HG03280 (cell line): ENCODE results near the gene HENMT1.
"Not testable (repeated sequence)": the region's sequence is repeated elsewhere in the genome, so short reads cannot be mapped to it uniquely, and the experiment has no call there.

Experiments
- ATAC-seq: cut with Tn5 transposase; IDR thresholded peaks from one replicate; pipeline ENCODE4 v1.9.1; 2021; ENCODE audit warnings: mild to moderate bottlenecking, moderate library complexity; ENCODE audit not compliant: unreplicated experiment

HENMT1 gene

GRCh38 chr1:108661030-108661609 lies at the start of gene HENMT1:
Gene HENMT1 (minus strand): TSS chr1:108661093. CDS start chr1:108659884, 1,209 bp downstream.
- ATAC-seq: peak; percentile 88

DNA sequence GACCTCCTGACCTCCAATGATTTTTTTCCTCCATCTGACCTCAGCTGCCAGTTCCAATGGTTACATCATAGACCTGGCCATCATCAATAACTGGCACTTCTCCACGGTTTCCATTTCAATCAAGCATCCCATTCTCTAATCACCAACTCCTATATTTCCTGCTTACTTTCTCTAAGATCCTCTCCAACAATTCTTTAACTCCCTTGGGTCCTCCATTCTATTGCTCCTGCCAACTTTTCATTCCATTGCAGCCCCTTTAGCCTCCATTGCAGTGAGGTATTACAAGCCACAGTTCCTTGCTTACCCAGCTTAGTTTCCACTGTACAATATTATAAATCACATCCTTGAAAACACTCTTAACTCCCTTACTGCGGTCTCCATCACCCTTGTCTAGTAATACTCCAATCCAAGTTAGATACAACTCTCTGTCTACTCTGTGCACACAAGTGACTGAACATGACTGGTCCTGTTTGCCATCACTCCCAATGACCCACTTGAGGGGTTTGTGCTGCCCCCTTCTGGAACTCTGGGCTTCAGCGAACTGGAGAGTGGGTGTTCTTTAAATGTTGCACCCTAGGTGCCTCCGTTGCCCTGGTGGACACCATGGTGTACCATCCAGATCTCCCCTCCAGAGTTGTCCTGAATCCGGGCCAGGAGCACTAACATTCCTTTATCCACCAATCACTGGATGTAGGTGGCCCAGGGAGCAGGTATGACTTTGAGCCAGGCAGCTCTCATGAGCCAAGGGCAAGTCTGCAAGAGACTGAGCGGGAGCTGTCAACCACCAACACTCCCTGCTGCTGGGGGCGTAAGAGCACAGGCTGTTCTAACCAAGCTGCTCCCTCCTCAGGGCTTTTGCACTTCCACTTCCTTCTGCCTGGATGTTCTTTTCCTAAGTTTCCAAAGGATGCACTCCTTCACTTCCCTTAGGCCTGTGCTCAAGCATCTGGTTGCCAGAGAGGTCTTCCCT lies 48.1 kb upstream of the HENMT1 start:
- no peak for ATAC-seq

DNA sequence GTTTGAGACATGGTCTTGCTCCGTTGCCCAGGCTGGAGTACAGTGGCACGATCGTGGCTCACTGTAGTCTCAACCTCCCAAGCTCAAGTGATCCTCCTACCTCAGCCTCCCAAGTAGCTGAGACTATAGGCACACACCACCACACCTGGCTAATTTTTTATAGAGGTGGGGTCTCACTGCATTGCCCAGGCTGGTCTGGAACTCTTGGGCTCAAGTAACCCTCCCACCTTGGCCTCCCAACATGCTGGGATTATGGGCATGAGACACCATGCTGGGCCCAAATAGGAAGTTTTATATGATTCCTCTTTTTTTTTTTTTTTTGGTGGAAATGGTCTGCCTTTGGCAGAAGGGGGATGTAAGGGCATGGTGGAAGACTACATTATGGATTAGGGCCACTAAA lies 45.8 kb upstream of the HENMT1 start:
- ATAC-seq: no peak

GRCh38 chr1:108704496-108704895 lies 43.6 kb upstream of the HENMT1 start:
- ATAC-seq: no peak

- ATAC-seq: no peak
These were observed 43.0 kb upstream of the HENMT1 start for GRCh38 chr1:108703939-108704338.

DNA sequence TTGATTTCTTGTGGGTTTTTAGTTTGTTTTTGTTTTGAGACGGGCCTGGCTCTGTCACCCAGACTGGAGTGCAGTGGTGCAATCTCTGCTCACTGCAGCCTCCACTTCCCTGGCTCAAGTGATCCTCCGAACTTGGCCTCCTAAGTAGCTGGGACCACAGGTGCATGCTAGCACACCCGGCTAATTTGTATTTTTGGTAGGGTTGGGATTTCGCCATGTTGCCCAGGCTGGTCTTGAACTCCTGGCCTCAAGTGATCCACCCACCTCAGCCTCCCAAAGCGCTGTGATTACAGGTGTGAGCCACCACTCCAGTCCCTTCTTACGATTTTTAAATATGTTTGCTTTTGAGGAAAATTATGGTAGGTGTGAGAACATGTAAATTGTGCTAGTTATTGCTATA lies 41.2 kb upstream of the HENMT1 start:
- ATAC-seq: not testable (repeated sequence)

DNA sequence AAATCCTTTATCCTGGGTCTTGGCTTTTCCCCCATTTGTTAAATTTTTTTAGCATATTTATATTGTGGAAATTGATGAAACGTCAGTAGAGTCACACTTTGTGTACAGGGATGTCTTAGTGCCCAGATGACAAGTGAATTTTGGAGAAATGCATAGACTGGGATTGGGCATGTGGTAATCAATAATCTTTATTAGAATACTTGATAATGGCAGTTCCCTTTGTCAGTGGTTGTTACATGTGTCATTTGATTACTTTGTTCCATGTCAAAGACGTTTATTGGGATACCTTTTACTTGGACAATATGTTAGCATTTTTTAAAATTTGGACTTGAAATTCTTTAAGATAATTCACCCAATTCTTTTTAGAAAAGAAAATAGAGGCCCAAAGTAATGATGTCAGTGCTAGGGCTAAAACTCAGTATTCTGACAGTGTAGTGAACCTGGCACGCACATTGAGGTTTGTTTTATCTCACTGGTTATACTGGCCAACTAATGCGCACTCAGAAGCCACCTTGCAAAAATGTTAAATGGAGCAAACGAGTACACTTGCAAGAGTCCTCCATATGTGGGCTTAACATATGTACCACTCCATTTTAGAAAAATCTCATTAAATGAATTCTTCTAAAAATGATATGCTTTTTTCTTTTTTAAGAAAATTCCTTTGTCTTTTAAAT lies 40.4 kb upstream of the HENMT1 start:
- ATAC-seq: no peak

DNA sequence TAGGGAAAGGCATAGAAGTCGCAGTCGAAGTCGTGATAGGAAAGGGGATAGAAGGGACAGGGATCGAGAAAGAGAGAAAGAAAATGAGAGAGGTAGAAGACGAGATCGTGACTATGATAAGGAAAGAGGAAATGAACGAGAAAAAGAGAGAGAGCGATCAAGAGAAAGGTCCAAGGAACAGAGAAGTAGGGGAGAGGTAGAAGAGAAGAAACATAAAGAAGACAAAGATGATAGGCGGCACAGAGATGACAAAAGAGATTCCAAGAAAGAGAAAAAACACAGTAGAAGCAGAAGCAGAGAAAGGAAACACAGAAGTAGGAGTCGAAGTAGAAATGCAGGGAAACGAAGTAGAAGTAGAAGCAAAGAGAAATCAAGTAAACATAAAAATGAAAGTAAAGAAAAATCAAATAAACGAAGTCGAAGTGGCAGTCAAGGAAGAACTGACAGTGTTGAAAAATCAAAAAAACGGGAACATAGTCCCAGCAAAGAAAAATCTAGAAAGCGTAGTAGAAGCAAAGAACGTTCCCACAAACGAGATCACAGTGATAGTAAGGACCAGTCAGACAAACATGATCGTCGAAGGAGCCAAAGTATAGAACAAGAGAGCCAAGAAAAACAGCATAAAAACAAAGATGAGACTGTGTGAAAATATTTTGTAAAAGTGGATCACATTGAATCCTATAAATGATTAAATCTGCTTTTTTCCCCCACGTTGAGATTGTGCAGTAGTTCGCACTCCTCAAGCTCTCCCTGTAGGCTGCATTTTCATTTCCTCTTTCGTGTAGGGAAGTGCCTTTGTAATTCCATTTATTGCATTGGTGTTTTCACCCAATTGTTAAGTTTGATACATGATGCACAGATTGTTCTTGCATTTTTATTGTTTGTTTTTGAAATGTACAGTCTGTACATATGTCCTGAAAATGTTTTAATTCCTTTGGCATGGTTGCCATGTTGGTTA lies 38.8 kb upstream of the HENMT1 start:
- no peak for ATAC-seq

DNA sequence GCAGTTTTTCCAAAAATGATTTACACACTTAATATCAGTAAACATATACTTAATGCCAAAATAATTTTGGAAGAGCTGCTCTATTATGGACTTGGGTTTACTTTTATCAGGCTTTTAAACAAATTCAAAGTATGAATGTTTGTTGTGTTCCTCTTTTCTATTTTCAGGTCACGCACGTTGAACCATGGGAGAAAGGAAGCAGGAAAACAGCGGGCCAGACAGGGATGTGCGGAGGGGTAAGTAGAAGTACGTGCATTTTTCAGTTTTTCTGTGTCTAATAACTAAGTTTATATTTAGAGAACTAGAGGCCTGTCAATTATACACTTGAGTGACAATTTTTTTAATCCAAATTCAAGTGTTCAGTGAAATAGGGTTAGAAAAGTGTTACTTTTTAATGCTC lies 34.6 kb upstream of the HENMT1 start:
- no peak for ATAC-seq

GRCh38 chr1:108692724-108693655 lies 32.1 kb upstream of the HENMT1 start:
- peak; percentile 51 for ATAC-seq

DNA sequence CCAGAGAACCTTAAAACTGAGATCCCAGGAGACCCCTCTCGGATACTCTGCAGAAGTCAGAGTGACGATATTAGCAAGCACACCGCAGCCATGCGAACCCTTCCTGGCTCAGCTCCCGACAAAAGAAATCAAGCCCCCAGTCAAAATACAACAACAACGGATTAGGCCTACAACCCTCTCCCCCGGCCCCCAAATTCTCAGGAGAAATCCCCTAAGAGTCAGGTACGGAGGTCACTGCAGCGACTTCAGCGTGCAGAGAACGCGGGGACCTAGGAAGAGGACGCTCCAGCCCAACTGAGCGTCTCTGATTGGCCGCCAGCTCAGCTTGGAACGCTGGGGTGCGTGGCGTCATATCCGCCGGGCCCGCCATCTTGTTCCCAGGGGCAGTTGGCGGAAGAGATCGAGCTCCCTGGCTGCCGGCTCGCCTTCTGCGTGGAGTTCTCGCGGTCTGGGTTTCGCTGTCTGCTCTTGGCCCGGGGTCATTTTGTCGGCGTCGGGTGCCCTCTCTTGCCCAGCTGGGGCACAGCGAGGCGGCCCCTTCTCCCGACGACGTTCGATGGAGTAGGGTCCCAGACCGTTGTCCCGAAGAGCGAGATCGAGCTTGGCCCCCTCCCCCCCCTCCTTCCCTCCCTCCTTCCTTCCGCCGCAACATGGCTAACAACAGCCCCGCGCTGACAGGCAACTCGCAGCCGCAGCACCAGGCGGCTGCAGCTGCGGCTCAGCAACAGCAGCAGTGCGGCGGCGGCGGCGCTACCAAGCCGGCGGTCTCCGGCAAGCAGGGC lies 31.2 kb upstream of the HENMT1 start, which contains the start of gene PRPF38B:
PRPF38B (plus strand) TSS at position 369 of the 782 bp plus-strand sequence; CDS start at position 651, 282 bp downstream.
- ATAC-seq: peak; percentile 94

DNA sequence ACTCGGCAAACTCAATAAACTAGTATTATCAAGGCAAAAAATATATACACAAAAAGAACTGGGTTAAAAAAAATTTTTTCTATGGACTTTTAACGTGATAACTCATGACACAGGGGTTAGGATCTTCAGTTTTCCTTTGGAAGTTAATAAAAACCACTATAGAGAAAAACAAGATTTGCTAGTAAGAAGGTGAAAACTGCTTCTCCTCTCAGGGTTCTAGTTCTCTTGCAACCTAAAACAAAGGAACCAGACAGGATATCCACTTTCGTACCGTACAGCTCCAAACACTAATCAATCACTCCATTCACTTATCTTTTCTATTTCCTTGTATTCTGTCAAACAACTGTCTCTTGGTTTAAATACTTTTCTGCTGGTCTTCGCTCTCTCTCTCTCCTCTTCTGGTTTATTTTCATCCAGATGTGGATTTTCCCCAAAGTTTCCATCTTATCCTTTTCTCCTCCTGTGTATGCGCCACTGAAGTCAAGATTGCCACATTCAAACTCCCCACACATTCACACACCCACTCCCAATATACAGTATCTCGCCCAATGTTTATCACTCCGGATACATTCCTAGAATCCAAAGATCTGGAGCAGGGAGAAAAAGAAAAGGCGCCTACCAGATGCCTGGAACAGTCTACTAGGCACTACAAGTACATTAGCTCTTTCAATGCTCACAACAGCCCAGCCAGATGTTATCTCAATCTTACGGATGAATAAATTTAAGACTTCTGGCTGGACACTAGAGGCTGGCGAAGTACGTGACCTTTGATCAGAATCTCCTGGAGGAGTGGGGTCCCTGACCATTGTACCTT lies 30.4 kb upstream of the HENMT1 start:
- peak; percentile 0 for ATAC-seq

- no peak for ATAC-seq
These were observed 25.9 kb upstream of the HENMT1 start for GRCh38 chr1:108686614-108687313.

DNA sequence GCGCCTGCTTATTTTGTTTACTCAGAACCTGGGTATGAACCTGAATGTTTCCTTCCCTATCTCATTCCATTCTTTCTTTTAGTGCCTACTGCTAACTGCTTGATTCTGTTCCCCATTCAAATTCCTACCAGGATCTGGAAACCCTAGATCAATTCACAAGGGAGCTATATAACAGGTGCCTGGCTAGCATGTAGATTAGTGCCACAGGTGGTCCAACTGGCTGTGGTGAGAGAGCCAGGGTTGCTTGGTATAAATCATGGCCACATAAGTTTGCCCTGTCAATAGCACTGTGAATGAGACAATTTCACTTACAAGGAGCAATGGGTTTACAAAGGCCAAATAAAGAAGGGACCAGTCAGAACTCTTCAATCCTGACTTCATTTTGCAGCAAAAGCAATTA lies 24.6 kb upstream of the HENMT1 start:
- no peak for ATAC-seq

DNA sequence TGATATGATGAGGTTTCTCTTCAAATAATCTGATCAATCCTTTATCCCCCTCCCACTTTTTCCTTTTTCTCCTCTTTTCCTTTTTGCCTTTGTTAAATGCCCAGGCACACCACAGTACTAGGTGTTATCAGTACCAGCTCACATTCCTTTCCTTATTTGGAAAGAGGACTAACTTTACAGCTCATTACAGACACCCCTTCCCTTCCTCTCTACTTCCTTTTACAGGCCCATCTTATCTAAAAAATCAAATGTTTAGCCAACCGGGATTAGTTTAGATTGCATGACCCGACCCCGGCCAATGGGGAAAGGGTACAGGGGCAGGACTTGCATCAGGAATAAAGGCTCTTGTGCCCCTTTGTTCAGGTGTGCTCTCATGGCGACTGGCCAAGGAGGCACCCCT lies 20.8 kb upstream of the HENMT1 start:
- ATAC-seq: not testable (repeated sequence)

DNA sequence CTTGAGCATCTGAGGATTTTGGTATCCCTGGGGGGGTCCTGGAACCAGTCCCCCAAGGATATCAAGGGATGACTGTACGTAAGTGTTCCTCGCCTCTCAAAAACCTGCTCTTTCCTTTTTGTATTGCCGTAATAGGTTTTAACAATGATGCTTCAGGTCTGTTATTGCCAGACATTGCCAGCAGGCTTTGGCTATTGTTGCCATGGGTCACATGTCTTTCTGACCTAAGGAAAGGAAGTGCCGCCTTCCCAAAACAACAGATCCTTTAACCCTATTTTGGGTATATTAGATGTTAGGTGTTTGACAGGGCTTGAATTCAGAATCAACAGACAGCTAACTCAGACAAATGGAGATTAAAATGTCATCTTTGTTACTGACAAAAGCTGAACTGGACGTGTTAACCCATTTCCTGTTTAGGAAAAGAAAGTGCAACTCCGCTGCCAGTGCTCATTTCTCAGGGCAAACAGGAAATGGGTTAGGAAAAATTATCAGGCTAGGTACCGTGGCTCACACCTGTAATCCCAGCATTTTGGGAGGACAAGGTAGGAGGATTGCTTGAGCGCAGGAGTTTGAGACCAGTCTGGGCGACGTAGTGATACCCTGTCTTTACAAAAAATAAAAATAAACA lies 18.8 kb upstream of the HENMT1 start:
- ATAC-seq: no peak

DNA sequence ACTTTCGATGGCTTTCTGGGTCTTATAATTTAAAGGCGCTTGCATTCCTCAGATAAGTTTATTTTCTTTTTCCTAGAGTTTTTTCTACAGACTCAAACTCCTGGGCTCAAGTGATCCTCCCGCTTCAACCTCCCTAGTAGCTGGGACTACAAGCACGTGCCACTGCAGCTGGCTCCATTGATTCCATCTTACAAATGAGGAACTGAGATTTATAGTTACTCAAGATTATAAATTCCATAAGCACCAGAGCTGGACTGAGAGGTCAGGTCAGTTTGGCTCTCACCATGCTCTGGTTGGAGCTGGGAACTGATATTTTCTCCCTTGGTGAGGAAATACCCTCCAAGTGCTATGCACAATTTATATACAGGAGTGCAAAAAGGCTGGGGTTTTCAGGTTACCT lies 17.8 kb upstream of the HENMT1 start:
- no peak for ATAC-seq
